Kidney (tissue), 14 donors: ENCODE data around the gene BORCS5. TPM values are rescaled to one million over a fixed set of nuclear protein-coding genes. Genes with fewer than 3 reads are reported as not detected.

Source experiments
- DNase-seq, 5 donors: peaks; one replicate each; pipeline ENCODE4 v3.0.0-alpha.2; 2013 to 2020
- FAIRE-seq: peaks from 2 replicates; lab custom pipeline; 2012; peaks lifted over from hg19 to GRCh38; lab: Jason Lieb, UNC
- H3K27ac ChIP-seq, 2 donors: one replicate each; pipeline ENCODE4 v1.7.0; 2013; ENCODE audit warnings: low read depth in 2 of 2, low read length in 2 of 2, inconsistent platforms in 1 of 2
- H3K27me3 ChIP-seq: one replicate; pipeline ENCODE4 v1.7.1; 2013; ENCODE audit warnings: low read length, inconsistent platforms; ENCODE audit not compliant: control insufficient read depth, insufficient read depth
- H3K36me3 ChIP-seq, 3 donors: one replicate each; pipeline versions ENCODE4 v1.7.0 to v1.7.1; 2013; ENCODE audit warnings: low read length in 3 of 3, control low read depth in 1 of 3, inconsistent platforms in 1 of 3; ENCODE audit not compliant: insufficient read depth in 3 of 3, control insufficient read depth in 2 of 3
- H3K4me1 ChIP-seq, 3 donors: one replicate each; pipeline versions ENCODE4 v1.7.0 to v1.7.1; 2013; ENCODE audit warnings: low read length in 3 of 3, inconsistent platforms in 1 of 3, low read depth in 1 of 3; ENCODE audit not compliant: control insufficient read depth in 2 of 3, insufficient read depth in 2 of 3
- H3K4me3 ChIP-seq, 3 donors: one replicate each; pipeline versions ENCODE4 v1.7.0 to v1.8.1; 2013; ENCODE audit warnings: low read length in 3 of 3, control low read depth in 1 of 3, inconsistent platforms in 1 of 3
- H3K9ac ChIP-seq, 3 donors: one replicate each; pipeline versions ENCODE4 v1.7.0 to v1.7.1; 2013; ENCODE audit warnings: low read length in 3 of 3, control low read depth in 1 of 3, inconsistent platforms in 1 of 3
- H3K9me3 ChIP-seq, 3 donors: one replicate each; pipeline versions ENCODE4 v1.7.0 to v1.7.1; 2013; ENCODE audit warnings: low read length in 3 of 3, control low read depth in 1 of 3, inconsistent platforms in 1 of 3; ENCODE audit not compliant: control insufficient read depth in 2 of 3, insufficient read depth in 1 of 3
- CTCF ChIP-seq: IDR thresholded peaks from 3 replicates; pipeline ENCODE4 v1.5.1; 2012; ENCODE audit warnings: mild to moderate bottlenecking, moderate library complexity, borderline replicate concordance; ENCODE audit not compliant: insufficient read depth; ENCODE audit errors: extremely low read depth
- intact Hi-C: fragments of 100-400 bp; cut with DNase I; formaldehyde crosslinking; loops from one replicate; pipeline ENCODE4 v1.11.1; 2022
- polyA plus RNA-seq: library from polyadenylated mRNA; stranded (reverse); fragments of 350-450 nt; fragmentation: Illumina TruSeq; extraction: RNeasy Lipid Tissue Mini Kit (QIAGEN cat#74804); gene quantifications from one replicate; pipeline ENCODE4 v1.2.3, GENCODE V29; 2014; ENCODE audit warnings: low read depth, low replicate concordance; ENCODE audit not compliant: insufficient read depth
- total RNA-seq: library from RNA; stranded (reverse); fragmentation: NEBNext Ultra II Directional; extraction: Animal tissue kit (Norgen Biotek cat#: 25700); gene quantifications from one replicate; pipeline ENCODE4 v1.2.1, GENCODE V29; 2021
- donor health status: control.
- donor health status: control.
- donor health status: control.
- donor health status: control.
- donor health status: control.
- donor health status: DM: yes; HTN: yes; CAD: no.
- donor health status: Normal renal cell carcinoma (clear cell type).

BORCS5 gene
- total and polyA plus RNA-seq, 2 donors from 2014 or later, result 11.2 to 14.0 TPM

GRCh38 chr12:12381982-12382381, 25.1 kb downstream of the BORCS5 start:
- Histone ChIP-seq H3K36me3 (no peaks in the 10 kb centered on the region), H3K27me3 (no peaks in the 10 kb centered on the region), H3K27ac (no peak overlapping the region), H3K4me1 (no peaks in the 10 kb centered on the region), H3K9me3 (no peaks in the 10 kb centered on the region), H3K4me3 (no peak overlapping the region), H3K9ac (no peak overlapping the region)
- intact Hi-C loops, result no loop called here
- FAIRE-seq, result no peak
- no peak for DNase-seq
- no peak for TF ChIP-seq CTCF

GRCh38 chr12:12384571-12385340, 27.9 kb downstream of the BORCS5 start:
- Histone ChIP-seq H3K27ac (no peak overlapping the region), H3K9me3 (no peaks in the 10 kb centered on the region), H3K27me3 (no peaks in the 10 kb centered on the region), H3K4me1 (no peaks in the 10 kb centered on the region), H3K36me3 (no peaks in the 10 kb centered on the region), H3K9ac (no peak overlapping the region), H3K4me3 (no peak overlapping the region)
- FAIRE-seq (no peak), DNase-seq (peak in 1 of 5 donors; percentile 21)
- intact Hi-C loops, result no loop called here
- TF ChIP-seq CTCF, result no peak

GRCh38 chr12:12387501-12387900, 30.6 kb downstream of the BORCS5 start:
- no peak for DNase-seq
- intact Hi-C loops, result no loop called here
- Histone ChIP-seq H3K36me3 (no peaks in the 10 kb centered on the region), H3K27me3 (no peaks in the 10 kb centered on the region), H3K4me1 (no peaks in the 10 kb centered on the region), H3K9me3 (no peaks in the 10 kb centered on the region), H3K9ac (no peak overlapping the region), H3K27ac (no peak overlapping the region), H3K4me3 (no peak overlapping the region)
- no peak for TF ChIP-seq CTCF
- FAIRE-seq, result no peak
